DMS 273 (cell line): Measurements from ENCODE around the gene RIBC2.

Experiments used
- DNase-seq: peaks from one replicate; lab custom pipeline; 2025; ENCODE audit not compliant: unreplicated experiment; lab: John Stamatoyannopoulos, UW

RIBC2 gene

DNA sequence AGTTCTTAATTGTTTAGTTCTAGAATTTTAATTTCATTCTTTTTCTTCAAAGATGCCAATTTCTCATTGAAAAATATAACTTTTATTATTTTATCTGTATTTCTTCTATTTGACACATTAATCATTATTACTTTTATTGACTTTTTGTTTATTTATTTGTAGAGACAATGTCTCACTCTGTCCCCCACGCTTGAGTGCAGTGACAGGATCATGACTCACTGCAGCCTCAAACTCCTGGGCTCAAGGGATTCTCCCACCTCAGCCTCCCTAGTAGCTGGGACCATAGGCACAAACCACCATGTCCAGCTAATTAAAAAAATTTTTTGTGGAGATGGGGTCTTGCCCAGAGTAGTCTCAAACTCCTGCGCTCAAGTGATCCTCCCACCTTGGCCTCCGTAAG lies 58.9 kb downstream of the RIBC2 start:
- no peak for DNase-seq

DNA sequence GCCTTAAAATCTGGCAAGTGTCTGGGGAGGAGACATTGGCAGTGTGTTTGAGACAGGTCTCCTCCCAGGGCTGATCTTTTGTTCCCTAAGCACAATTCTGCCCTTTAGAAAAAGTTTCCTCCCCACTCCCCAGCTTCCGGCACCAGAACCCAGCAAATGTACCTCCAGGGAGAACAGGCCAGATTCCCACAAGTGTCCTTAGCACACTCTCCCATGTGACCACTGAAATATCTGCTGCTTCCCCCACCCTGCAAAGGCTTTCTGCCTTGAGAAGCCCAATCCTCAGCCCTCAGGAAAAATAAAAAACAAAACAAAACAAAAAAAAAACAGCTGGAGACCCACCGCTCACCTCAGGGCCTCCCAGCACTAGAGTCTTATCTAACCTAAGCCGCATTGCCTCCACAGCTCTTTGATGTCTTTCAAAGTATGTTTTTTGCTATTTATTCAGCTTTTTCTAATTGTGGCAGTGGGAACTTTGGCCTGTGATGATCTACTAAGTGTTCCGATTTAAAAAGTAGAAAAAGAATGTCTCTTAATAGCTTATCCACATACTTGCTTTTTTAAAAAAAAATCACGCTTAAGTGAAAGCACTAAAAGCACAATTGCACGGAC lies 60.2 kb downstream of the RIBC2 start:
- no peak for DNase-seq

DNA sequence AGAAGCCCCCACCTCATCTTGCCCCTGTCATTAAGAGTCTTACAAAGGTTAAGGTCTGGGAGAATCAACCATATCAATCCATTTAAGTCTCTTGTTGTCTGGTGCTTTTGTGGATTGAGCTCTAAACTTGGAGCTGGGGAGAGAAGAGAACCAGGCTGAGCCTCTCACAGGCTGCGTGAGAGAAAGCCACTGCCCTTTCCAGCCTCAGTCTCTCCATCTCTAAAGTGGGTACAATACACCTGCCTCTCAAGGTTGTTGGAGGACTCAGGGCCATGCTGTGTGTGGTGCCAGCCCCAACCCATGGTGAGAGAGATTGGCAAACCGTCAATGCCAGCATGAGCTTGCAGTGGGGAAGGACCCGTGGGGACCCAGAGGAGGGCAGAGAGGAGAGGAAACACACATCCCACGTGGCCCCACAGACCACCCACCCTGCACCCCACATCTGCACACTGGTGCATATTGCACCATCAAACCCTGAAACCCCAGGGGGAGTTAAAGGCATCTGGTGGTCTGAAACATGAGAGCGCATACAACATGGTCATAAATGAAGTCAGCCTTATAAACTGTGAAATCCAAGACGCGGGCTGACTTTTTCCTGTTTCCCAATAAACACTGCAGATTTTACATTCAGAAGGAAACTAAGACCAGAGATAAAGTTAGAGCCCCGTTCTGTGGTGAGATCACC lies 61.7 kb downstream of the RIBC2 start:
- peak; percentile 84 for DNase-seq

DNA sequence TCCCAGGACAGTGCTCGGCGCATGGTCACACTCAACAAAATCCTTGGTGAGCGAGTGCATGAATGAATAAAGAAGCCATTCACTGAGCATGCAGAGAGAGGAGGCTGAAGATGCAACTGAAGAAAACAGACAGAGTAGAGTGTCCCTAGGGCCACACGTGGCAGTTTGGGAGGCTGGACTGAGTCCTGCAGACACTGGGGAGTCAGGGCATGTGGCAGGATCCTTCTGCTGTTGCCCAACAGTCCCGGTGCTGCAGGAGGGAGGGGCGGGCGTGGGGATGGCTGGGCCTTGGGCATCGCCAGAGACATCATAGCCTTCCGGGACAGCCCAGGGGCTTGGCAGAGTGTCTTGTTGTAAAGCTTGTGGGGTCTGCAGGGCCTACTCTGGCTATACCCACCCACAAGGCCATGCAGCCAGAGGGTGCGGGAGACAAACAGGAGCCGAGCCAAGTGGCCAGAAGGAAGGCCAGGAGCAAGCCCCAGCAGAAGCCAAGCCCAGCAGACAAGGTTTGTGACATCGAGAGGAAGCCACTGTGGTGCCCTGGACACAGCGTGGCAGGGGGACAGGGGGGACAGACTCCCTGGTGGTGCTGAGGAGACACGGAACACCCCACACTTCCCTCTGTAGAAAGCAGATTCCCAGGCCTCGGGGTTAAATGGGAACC lies 62.5 kb downstream of the RIBC2 start:
- peak; percentile 65 for DNase-seq

DNA sequence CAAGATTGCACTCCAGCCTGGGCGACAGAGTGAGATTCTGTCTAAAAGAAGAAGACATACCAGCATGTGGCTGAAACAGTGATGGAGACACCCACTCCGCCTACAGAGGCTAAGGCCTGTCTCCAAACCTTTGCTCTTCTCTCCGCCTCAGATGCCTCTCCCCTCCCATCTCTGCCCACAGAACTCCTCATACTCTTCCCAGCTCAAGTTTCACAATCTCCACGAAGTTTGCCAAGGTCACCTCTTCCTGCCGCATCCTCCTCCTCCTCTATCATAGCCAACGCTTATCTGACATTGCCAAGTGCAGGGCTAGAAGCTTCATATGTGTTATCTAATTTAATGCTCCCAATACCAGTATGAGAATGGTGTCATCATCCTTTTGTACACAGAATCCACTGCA lies 63.3 kb downstream of the RIBC2 start:
- DNase-seq, result no peak

DNA sequence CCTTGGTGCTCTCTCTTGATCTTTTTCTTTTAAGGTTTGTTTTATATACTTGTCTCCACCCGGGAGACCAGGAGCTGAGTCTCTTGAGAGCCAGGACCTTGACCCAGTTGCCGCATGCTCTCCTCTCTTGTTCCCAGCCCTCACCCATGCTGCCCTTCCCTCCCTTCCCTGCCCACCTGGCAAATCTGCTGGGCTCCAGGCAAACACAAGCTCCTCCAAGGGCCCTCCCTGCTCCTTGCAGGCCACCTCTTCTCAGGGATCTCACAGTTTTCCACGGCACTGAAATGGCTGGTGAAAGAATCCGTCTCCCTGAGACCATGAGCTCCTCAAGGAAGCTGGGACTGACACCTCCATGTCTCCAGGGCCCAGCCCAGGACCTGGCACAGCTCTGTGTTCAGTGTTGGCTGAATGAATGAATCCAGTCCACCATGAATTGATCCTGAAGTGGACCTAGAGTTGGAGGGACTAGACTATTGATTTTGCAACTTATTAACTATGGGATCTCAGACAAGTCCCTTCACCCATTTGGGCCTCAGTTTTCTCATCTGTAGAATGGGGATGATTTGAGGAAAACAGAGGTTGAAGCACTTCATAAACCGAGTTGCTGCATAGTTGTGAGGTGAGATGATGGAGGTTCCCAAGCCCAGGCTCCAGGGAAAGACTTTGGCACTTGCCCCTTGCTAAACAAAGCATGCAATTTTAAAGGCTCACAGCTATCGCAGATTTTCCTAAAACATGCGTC lies 64.0 kb downstream of the RIBC2 start:
- DNase-seq, result no peak

DNA sequence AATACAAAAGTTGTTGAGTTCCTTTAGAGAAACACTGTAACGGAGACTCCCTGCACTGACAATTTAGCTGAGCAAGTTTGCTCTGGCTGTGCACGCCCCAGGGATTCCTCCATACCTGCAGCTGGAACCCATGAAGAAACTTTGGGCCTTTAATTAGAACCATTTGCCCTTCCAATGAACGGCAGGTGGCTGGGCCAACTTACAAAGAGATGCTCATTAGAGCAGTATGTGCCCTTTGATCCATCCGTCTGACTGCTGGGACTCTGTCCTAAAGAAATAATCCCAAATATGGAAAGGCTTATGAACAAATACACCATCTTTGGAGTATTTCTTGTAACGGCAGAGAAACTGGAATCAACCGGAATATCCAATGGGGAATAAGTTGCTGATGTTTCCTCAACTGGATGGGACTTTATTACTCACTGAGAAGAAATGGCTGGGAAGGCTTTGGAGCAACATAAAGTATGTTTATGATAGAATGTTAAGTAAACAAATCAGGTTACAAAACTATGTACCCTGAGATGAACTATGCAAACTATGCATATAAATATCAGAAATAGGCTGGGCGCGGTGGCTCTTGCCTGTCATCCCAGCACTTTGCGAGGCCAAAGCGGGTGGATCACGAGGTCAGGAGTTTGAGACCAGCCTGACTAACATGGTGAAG lies 64.7 kb downstream of the RIBC2 start:
- DNase-seq, result no peak

DNA sequence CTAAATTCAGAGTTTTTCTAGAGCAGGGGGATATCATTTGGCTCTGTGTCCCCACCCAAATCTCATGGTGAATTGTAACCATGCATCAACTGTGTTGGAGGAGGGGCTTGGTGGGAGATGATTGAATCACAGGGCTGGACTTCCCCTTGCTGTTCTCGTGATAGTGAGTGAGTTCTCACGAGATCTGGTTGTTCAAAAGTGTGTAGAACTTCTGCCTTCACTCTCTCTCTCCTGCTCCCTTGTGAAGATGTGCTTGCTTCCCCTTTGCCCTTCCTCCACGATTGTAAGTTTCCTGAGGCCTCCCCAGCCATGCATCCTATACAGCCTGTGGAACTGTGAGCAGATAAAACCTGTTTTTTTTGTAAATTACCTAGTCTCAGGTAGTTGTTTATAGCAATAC lies 67.2 kb downstream of the RIBC2 start:
- no peak for DNase-seq

DNA sequence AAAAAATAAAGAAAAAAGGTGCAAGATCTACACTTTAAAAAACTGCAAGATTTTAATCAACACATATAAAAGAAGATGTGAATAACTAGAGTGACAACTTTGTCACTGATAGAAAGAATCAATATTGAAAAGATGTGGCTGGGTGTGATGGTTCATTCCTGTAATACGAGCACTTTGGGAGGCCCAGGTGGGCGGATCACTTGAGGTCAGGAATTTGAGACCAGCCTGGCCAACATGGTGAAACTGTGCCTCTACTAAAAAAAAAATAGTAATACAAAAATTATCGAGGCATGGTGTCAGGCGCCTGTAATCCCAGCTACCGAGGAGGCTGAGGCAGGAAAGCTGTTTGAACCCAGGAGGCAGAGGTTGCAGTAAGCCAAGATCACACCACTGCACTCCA lies 68.2 kb downstream of the RIBC2 start:
- no peak for DNase-seq
